NT2/D1 (cell line): Measurements from ENCODE around the gene ANKRD13A.
"Not testable (repeated sequence)": the region's sequence is repeated elsewhere in the genome, so short reads cannot be mapped to it uniquely, and the experiment has no call there.

Source experiments
- DNase-seq: peaks from one replicate; pipeline ENCODE4 v3.0.0-alpha.2; 2011; ENCODE audit warnings: low read depth, low spot score
- H3K27me3 ChIP-seq: 2 replicates; pipeline ENCODE4 v1.6.0; 2011; ENCODE audit warnings: mild to moderate bottlenecking; ENCODE audit not compliant: insufficient read length, insufficient read depth
- H3K36me3 ChIP-seq: 2 replicates; pipeline ENCODE4 v1.6.1; 2011; ENCODE audit warnings: mild to moderate bottlenecking, low read length, mixed read lengths; ENCODE audit not compliant: insufficient read depth, insufficient read length
- H3K4me1 ChIP-seq: 2 replicates; pipeline ENCODE4 v1.5.1; 2011; ENCODE audit not compliant: insufficient read depth, insufficient read length
- H3K4me3 ChIP-seq: 2 replicates; pipeline ENCODE4 v1.5.1; 2011; ENCODE audit warnings: low read depth; ENCODE audit not compliant: insufficient read length
- H3K9ac ChIP-seq: 2 replicates; pipeline ENCODE4 v1.6.0; 2011; ENCODE audit warnings: low read depth; ENCODE audit not compliant: insufficient read length
- H3K9me3 ChIP-seq: 2 replicates; pipeline ENCODE4 v1.5.1; 2011; ENCODE audit warnings: mild to moderate bottlenecking, low read length; ENCODE audit not compliant: insufficient read depth
- SUZ12 ChIP-seq: IDR thresholded peaks from 2 replicates; pipeline ENCODE4 v1.6.1; 2011; ENCODE audit not compliant: insufficient read length, insufficient read depth; ENCODE audit errors: extremely low read depth
- YY1 ChIP-seq: IDR thresholded peaks from 2 replicates; pipeline ENCODE4 v1.6.1; 2011; ENCODE audit not compliant: insufficient read length, insufficient read depth
- ZNF274 ChIP-seq: IDR thresholded peaks from 2 replicates; pipeline ENCODE4 v1.6.1; 2011; ENCODE audit warnings: mild to moderate bottlenecking, low read depth, low read length

ANKRD13A gene

GRCh38 chr12:110042264-110042663, 43.0 kb downstream of the ANKRD13A start:
- Histone ChIP-seq H3K36me3 (peaks cover 44% of the 10 kb centered on the region), H3K9me3 (no peaks in the 10 kb centered on the region), H3K27me3 (no peaks in the 10 kb centered on the region), H3K4me1 (peaks cover 3% of the 10 kb centered on the region), H3K9ac (no peak overlapping the region), H3K4me3 (no peak overlapping the region)
- DNase-seq, result no peak
- no peak for TF ChIP-seq ZNF274
- no peak for TF ChIP-seq SUZ12
- no peak for TF ChIP-seq YY1

- H3K4me3 ChIP-seq, result no peak overlapping the region
These were observed 47.4 kb downstream of the ANKRD13A start for GRCh38 chr12:110046451-110047187.

GRCh38 chr12:110047297-110047940, 48.2 kb downstream of the ANKRD13A start:
- Histone ChIP-seq H3K4me3 (peak overlapping the region; percentile 98), H3K9ac (peak overlapping the region; percentile 97), H3K4me1 (no peaks in the 10 kb centered on the region), H3K27me3 (no peaks in the 10 kb centered on the region), H3K36me3 (peaks cover 16% of the 10 kb centered on the region), H3K9me3 (no peaks in the 10 kb centered on the region)
- no peak for DNase-seq
- TF ChIP-seq ZNF274 (no peak), SUZ12 (no peak), YY1 (no peak)

More at GRCh38 chr12:110046451-110047187, 47.4 kb downstream of the ANKRD13A start:
- Histone ChIP-seq H3K36me3 (peaks cover 24% of the 10 kb centered on the region), H3K9ac (no peak overlapping the region), H3K4me1 (no peaks in the 10 kb centered on the region), H3K27me3 (no peaks in the 10 kb centered on the region), H3K9me3 (no peaks in the 10 kb centered on the region)
- no peak for DNase-seq
- no peak for TF ChIP-seq SUZ12
- TF ChIP-seq YY1, result no peak
- no peak for TF ChIP-seq ZNF274

GRCh38 chr12:110048242-110049027, 49.2 kb downstream of the ANKRD13A start, which contains the start of gene C12orf76:
Gene C12orf76, minus strand, starts transcription at chr12:110048522. Its CDS starts 27 bp downstream, at chr12:110048495.
- Histone ChIP-seq H3K27me3 (no peaks in the 10 kb centered on the region), H3K9me3 (no peaks in the 10 kb centered on the region), H3K4me3 (peak within 1 kb of the TSS; percentile 98), H3K4me1 (no peaks in the 10 kb centered on the region), H3K36me3 (peaks cover 10% of the 10 kb centered on the region), H3K9ac (peak within 1 kb of the TSS; percentile 97)
- peak; percentile 89 for DNase-seq
- TF ChIP-seq YY1 (no peak), ZNF274 (no peak), SUZ12 (no peak)

- H3K9me3 ChIP-seq, DNase-seq, H3K4me1 ChIP-seq, H3K36me3 ChIP-seq, H3K27me3 ChIP-seq: not testable (repeated sequence)
- Histone ChIP-seq H3K4me3 (peak overlapping the region; percentile 98), H3K9ac (peak overlapping the region; percentile 97)
These were observed 49.8 kb downstream of the ANKRD13A start for GRCh38 chr12:110049034-110049433.

- H3K27me3 ChIP-seq, DNase-seq, H3K4me3 ChIP-seq, H3K36me3 ChIP-seq, H3K9ac ChIP-seq, H3K4me1 ChIP-seq, H3K9me3 ChIP-seq: not testable (repeated sequence)
These were observed 50.4 kb downstream of the ANKRD13A start for GRCh38 chr12:110049666-110050065.

- no peaks in the 10 kb centered on the region for H3K4me1 ChIP-seq
- DNase-seq, result no peak
- no peak for TF ChIP-seq SUZ12
- no peak for TF ChIP-seq ZNF274
- TF ChIP-seq YY1, result no peak
- no peak overlapping the region for H3K9ac ChIP-seq
- no peaks in the 10 kb centered on the region for H3K27me3 ChIP-seq
- no peaks in the 10 kb centered on the region for H3K9me3 ChIP-seq
- H3K4me3 ChIP-seq, result no peak overlapping the region
- peaks cover 7% of the 10 kb centered on the region for H3K36me3 ChIP-seq
These were observed 51.7 kb downstream of the ANKRD13A start for GRCh38 chr12:110050927-110051326.

- not testable (repeated sequence) for H3K4me3 ChIP-seq, H3K27me3 ChIP-seq, H3K9ac ChIP-seq, H3K36me3 ChIP-seq, H3K4me1 ChIP-seq, H3K9me3 ChIP-seq, DNase-seq
These were observed 56.4 kb downstream of the ANKRD13A start for GRCh38 chr12:110055375-110056352.

- not testable (repeated sequence) for H3K9me3 ChIP-seq, H3K4me1 ChIP-seq, H3K36me3 ChIP-seq, H3K9ac ChIP-seq, H3K27me3 ChIP-seq, DNase-seq, H3K4me3 ChIP-seq
These were observed 57.4 kb downstream of the ANKRD13A start for GRCh38 chr12:110056643-110057042.
